Measurements from ENCODE around the gene CARHSP1. TPM values are rescaled to one million over a fixed set of nuclear protein-coding genes. Genes with fewer than 3 reads are reported as not detected.

The CARHSP1 gene
- polyA plus RNA-seq, 1 donor (not counting 4 experiments of a cell fraction or from before 2014, with no cell fraction given) = 61.9 TPM

- Histone ChIP-seq H3K9ac (ENCODE audit: control insufficient read depth, extremely low read depth, insufficient read depth, low read length) (no peak overlapping the region), H3K4me2 (ENCODE audit: control insufficient read depth, extremely low read depth, insufficient read depth, low read depth, low read length) (no peak overlapping the region), H3K9me3 (ENCODE audit: control insufficient read depth, low read depth, low read length) (no peaks in the 10 kb centered on the region), H3K27ac (ENCODE audit: control insufficient read depth, insufficient read depth, low read length) (no peak overlapping the region), H4K20me1 (ENCODE audit: control insufficient read depth, extremely low read depth, insufficient read depth, low read length) (peaks cover 2% of the 10 kb centered on the region), H3K36me3 (ENCODE audit: control insufficient read depth in 2 of 2, extremely low read depth in 1 of 2, insufficient read depth in 2 of 2, low read length in 2 of 2) (peaks cover 19 to 39% of the 10 kb centered on the region in 2 experiments), H3K79me2 (ENCODE audit: control insufficient read depth, insufficient read depth, low read length) (peaks cover 22% of the 10 kb centered on the region), H2AFZ (ENCODE audit: control insufficient read depth, low read length) (no peak overlapping the region), H3K27me3 (ENCODE audit: control insufficient read depth, extremely low read depth, insufficient read depth, low read length) (no peaks in the 10 kb centered on the region), H3K9me1 (ENCODE audit: control insufficient read depth, extremely low read depth, insufficient read depth, low read length) (no peaks in the 10 kb centered on the region), H3K4me1 (ENCODE audit: control insufficient read depth, extremely low read depth, insufficient read depth, low read length) (no peaks in the 10 kb centered on the region), H3K4me3 (ENCODE audit: control insufficient read depth in 2 of 3, extremely low read depth in 1 of 3, insufficient read depth in 2 of 3, low read depth in 1 of 3, low read length in 3 of 3) (no peak overlapping the region)
- DNase-seq (ENCODE audit: low read depth, low spot score) (no peak), FAIRE-seq (no peak)
- dilution Hi-C loops (cut with MboI; ENCODE audit: extremely low pct_ligation_motif_present, low sequenced_read_pairs) = no loop called here
- TF ChIP-seq EZH2 (IDR thresholded peaks at IDR 0.05; ENCODE audit: low read length) (no peak), CTCF (optimal IDR thresholded peaks at IDR 0.05 in 1 of 3, IDR thresholded peaks at IDR 0.05 in 1 of 3, conservative IDR thresholded peaks at IDR 0.05 in 1 of 3; ENCODE audit: extremely low read depth in 1 of 3, insufficient read depth in 2 of 3, low read length in 3 of 3) (no peak)
These were observed 45.3 kb upstream of the CARHSP1 start for GRCh38 chr16:8914098-8914497.

- H3K4me1 ChIP-seq (ENCODE audit: control insufficient read depth, extremely low read depth, insufficient read depth, low read length) = no peaks in the 10 kb centered on the region
These were observed 44.0 kb upstream of the CARHSP1 start for GRCh38 chr16:8912793-8913192.

More at GRCh38 chr16:8912793-8913192, 44.0 kb upstream of the CARHSP1 start:
- no peaks in the 10 kb centered on the region for H3K9me3 ChIP-seq (ENCODE audit: control insufficient read depth, low read depth, low read length)
- H3K27ac ChIP-seq (ENCODE audit: control insufficient read depth, insufficient read depth, low read length) = no peak overlapping the region
- H3K4me3 ChIP-seq (ENCODE audit: control insufficient read depth in 2 of 3, extremely low read depth in 1 of 3, insufficient read depth in 2 of 3, low read depth in 1 of 3, low read length in 3 of 3) = no peak overlapping the region
- H3K9me1 ChIP-seq (ENCODE audit: control insufficient read depth, extremely low read depth, insufficient read depth, low read length) = no peaks in the 10 kb centered on the region
- no peak for DNase-seq (ENCODE audit: low read depth, low spot score)
- no peaks in the 10 kb centered on the region for H3K27me3 ChIP-seq (ENCODE audit: control insufficient read depth, extremely low read depth, insufficient read depth, low read length)
- H3K4me2 ChIP-seq (ENCODE audit: control insufficient read depth, extremely low read depth, insufficient read depth, low read depth, low read length) = no peak overlapping the region
- no peak overlapping the region for H2AFZ ChIP-seq (ENCODE audit: control insufficient read depth, low read length)
- H3K79me2 ChIP-seq (ENCODE audit: control insufficient read depth, insufficient read depth, low read length) = peaks cover 21% of the 10 kb centered on the region
- dilution Hi-C loops (cut with MboI; ENCODE audit: extremely low pct_ligation_motif_present, low sequenced_read_pairs) = no loop called here
- H3K36me3 ChIP-seq (ENCODE audit: control insufficient read depth in 2 of 2, extremely low read depth in 1 of 2, insufficient read depth in 2 of 2, low read length in 2 of 2) = peaks cover 23 to 37% of the 10 kb centered on the region in 2 experiments
- TF ChIP-seq CTCF (optimal IDR thresholded peaks at IDR 0.05 in 1 of 3, IDR thresholded peaks at IDR 0.05 in 1 of 3, conservative IDR thresholded peaks at IDR 0.05 in 1 of 3; ENCODE audit: extremely low read depth in 1 of 3, insufficient read depth in 2 of 3, low read length in 3 of 3) = no peak
- TF ChIP-seq EZH2 (IDR thresholded peaks at IDR 0.05; ENCODE audit: low read length) = no peak
- H4K20me1 ChIP-seq (ENCODE audit: control insufficient read depth, extremely low read depth, insufficient read depth, low read length) = no peaks in the 10 kb centered on the region
- no peak for FAIRE-seq
- H3K9ac ChIP-seq (ENCODE audit: control insufficient read depth, extremely low read depth, insufficient read depth, low read length) = no peak overlapping the region
